SK-N-DZ (cell line): ENCODE measurements around the gene ZNF592.

Source experiments
- DNase-seq: peaks from one replicate; pipeline ENCODE4 v3.0.0-alpha.2; 2015; ENCODE audit warnings: low spot score

The ZNF592 gene

GRCh38 chr15:84805221-84805620 is 56.8 kb downstream of the ZNF592 start:
- peak; percentile 44 for DNase-seq

- no peak for DNase-seq
These were observed 58.8 kb downstream of the ZNF592 start for GRCh38 chr15:84807228-84807627.

- DNase-seq, result no peak
These were observed 61.9 kb downstream of the ZNF592 start for GRCh38 chr15:84810073-84810840.

- no peak for DNase-seq
These were observed 62.8 kb downstream of the ZNF592 start for GRCh38 chr15:84811151-84811550.

GRCh38 chr15:84811828-84812227 is 63.4 kb downstream of the ZNF592 start:
- DNase-seq, result no peak

- no peak for DNase-seq
These were observed 64.5 kb downstream of the ZNF592 start for GRCh38 chr15:84812842-84813241.

GRCh38 chr15:84813435-84813834 is 65.0 kb downstream of the ZNF592 start:
- no peak for DNase-seq

GRCh38 chr15:84813931-84814330 is 65.5 kb downstream of the ZNF592 start:
- DNase-seq, result no peak

- DNase-seq, result no peak
These were observed 66.5 kb downstream of the ZNF592 start for GRCh38 chr15:84814916-84815315.

- DNase-seq, result no peak
These were observed 68.5 kb downstream of the ZNF592 start, which contains the start of gene ALPK3 for GRCh38 chr15:84816694-84817465. Gene ALPK3, plus strand, starts transcription at chr15:84817356. Its CDS starts 97 bp downstream, at chr15:84817453.

- DNase-seq, result no peak
These were observed 69.2 kb downstream of the ZNF592 start for GRCh38 chr15:84817466-84818081.

- DNase-seq, result no peak
These were observed 70.1 kb downstream of the ZNF592 start for GRCh38 chr15:84818261-84819131.

- no peak for DNase-seq
These were observed 70.9 kb downstream of the ZNF592 start for GRCh38 chr15:84819291-84819768.

- DNase-seq, result no peak
These were observed 71.4 kb downstream of the ZNF592 start for GRCh38 chr15:84819791-84820190.

GRCh38 chr15:84821501-84822021 is 73.2 kb downstream of the ZNF592 start:
- DNase-seq, result peak; percentile 43

GRCh38 chr15:84822653-84823281 is 74.4 kb downstream of the ZNF592 start:
- DNase-seq, result no peak

- DNase-seq, result no peak
These were observed 75.0 kb downstream of the ZNF592 start for GRCh38 chr15:84823282-84823878.

- DNase-seq, result no peak
These were observed 76.0 kb downstream of the ZNF592 start for GRCh38 chr15:84824260-84825007.

GRCh38 chr15:84826369-84826823 is 78.0 kb downstream of the ZNF592 start:
- DNase-seq, result no peak
